ENCODE results near the gene NRROS. TPM values are rescaled to one million over a fixed set of nuclear protein-coding genes. Genes with fewer than 3 reads are reported as not detected.

The NRROS gene
- total RNA-seq, 1 experiment from 2014 or later: not detected

GRCh38 chr3:196662711-196663571, 23.4 kb downstream of the NRROS start:
- DNase-seq (ENCODE audit: low read depth): no peak
- in situ Hi-C loops (cut with HindIII; ENCODE audit: low pct_unique_long_range_greater_than_20kb, low sequenced_read_pairs): no loop called here

- peak; percentile 87 for DNase-seq (ENCODE audit: low read depth)
- in situ Hi-C loops (cut with HindIII; ENCODE audit: low pct_unique_long_range_greater_than_20kb, low sequenced_read_pairs): no loop called here
These were observed 26.7 kb downstream of the NRROS start for GRCh38 chr3:196666001-196666867.

- in situ Hi-C loops (cut with HindIII; ENCODE audit: low pct_unique_long_range_greater_than_20kb, low sequenced_read_pairs): no loop called here
- DNase-seq (ENCODE audit: low read depth): no peak
These were observed 27.7 kb downstream of the NRROS start for GRCh38 chr3:196667056-196667825.

- in situ Hi-C loops (cut with HindIII; ENCODE audit: low pct_unique_long_range_greater_than_20kb, low sequenced_read_pairs): no loop called here
- no peak for DNase-seq (ENCODE audit: low read depth)
These were observed 30.8 kb downstream of the NRROS start for GRCh38 chr3:196670339-196670738.

- in situ Hi-C loops (cut with HindIII; ENCODE audit: low pct_unique_long_range_greater_than_20kb, low sequenced_read_pairs): no loop called here
- no peak for DNase-seq (ENCODE audit: low read depth)
These were observed 34.1 kb downstream of the NRROS start for GRCh38 chr3:196673632-196674031.

GRCh38 chr3:196677353-196677752, 37.9 kb downstream of the NRROS start:
- in situ Hi-C loops (cut with HindIII; ENCODE audit: low pct_unique_long_range_greater_than_20kb, low sequenced_read_pairs): no loop called here
- DNase-seq (ENCODE audit: low read depth): no peak

- in situ Hi-C loops (cut with HindIII; ENCODE audit: low pct_unique_long_range_greater_than_20kb, low sequenced_read_pairs): no loop called here
- no peak for DNase-seq (ENCODE audit: low read depth)
These were observed 38.4 kb downstream of the NRROS start for GRCh38 chr3:196677931-196678330.

- peak; percentile 66 for DNase-seq (ENCODE audit: low read depth)
- in situ Hi-C loops (cut with HindIII; ENCODE audit: low pct_unique_long_range_greater_than_20kb, low sequenced_read_pairs): no loop called here
These were observed 45.3 kb downstream of the NRROS start for GRCh38 chr3:196684548-196685407.

GRCh38 chr3:196686436-196686835, 46.9 kb downstream of the NRROS start:
- in situ Hi-C loops (cut with HindIII; ENCODE audit: low pct_unique_long_range_greater_than_20kb, low sequenced_read_pairs): no loop called here
- no peak for DNase-seq (ENCODE audit: low read depth)

GRCh38 chr3:196688349-196688748, 48.9 kb downstream of the NRROS start:
- DNase-seq (ENCODE audit: low read depth): no peak
- in situ Hi-C loops (cut with HindIII; ENCODE audit: low pct_unique_long_range_greater_than_20kb, low sequenced_read_pairs): no loop called here

GRCh38 chr3:196689941-196690660, 50.6 kb downstream of the NRROS start:
- DNase-seq (ENCODE audit: low read depth): no peak
- in situ Hi-C loops (cut with HindIII; ENCODE audit: low pct_unique_long_range_greater_than_20kb, low sequenced_read_pairs): no loop called here

GRCh38 chr3:196691386-196691785, 51.9 kb downstream of the NRROS start:
- in situ Hi-C loops (cut with HindIII; ENCODE audit: low pct_unique_long_range_greater_than_20kb, low sequenced_read_pairs): no loop called here
- DNase-seq (ENCODE audit: low read depth): no peak

- in situ Hi-C loops (cut with HindIII; ENCODE audit: low pct_unique_long_range_greater_than_20kb, low sequenced_read_pairs): no loop called here
- no peak for DNase-seq (ENCODE audit: low read depth)
These were observed 54.7 kb downstream of the NRROS start for GRCh38 chr3:196694202-196694638.

GRCh38 chr3:196694941-196695848, 55.7 kb downstream of the NRROS start:
- in situ Hi-C loops (cut with HindIII; ENCODE audit: low pct_unique_long_range_greater_than_20kb, low sequenced_read_pairs): no loop called here
- no peak for DNase-seq (ENCODE audit: low read depth)

GRCh38 chr3:196695849-196696226, 56.3 kb downstream of the NRROS start:
- no peak for DNase-seq (ENCODE audit: low read depth)
- in situ Hi-C loops (cut with HindIII; ENCODE audit: low pct_unique_long_range_greater_than_20kb, low sequenced_read_pairs): no loop called here

GRCh38 chr3:196697270-196697669, 57.8 kb downstream of the NRROS start:
- in situ Hi-C loops (cut with HindIII; ENCODE audit: low pct_unique_long_range_greater_than_20kb, low sequenced_read_pairs): no loop called here
- no peak for DNase-seq (ENCODE audit: low read depth)
